NOMO-1 treated with DMSO at 0.1 percent for 48 hours (cell line): ENCODE results near the gene DST.
A peak's percentile ranks its signal among the peaks of the same experiment; 100 is the strongest.

Source experiments
- DNase-seq: peaks from one replicate; lab custom pipeline; 2025; ENCODE audit not compliant: unreplicated experiment; lab: John Stamatoyannopoulos, UW

The DST gene

GRCh38 chr6:56486681-56487080 lies 156.0 kb downstream of the DST start:
- DNase-seq: no peak

- peak; percentile 34 for DNase-seq
Observed at GRCh38 chr6:56484669-56485068, 158.0 kb downstream of the DST start.

GRCh38 chr6:56483929-56484328 lies 158.8 kb downstream of the DST start:
- DNase-seq: no peak

- DNase-seq: no peak
Observed at GRCh38 chr6:56482525-56482924, 160.2 kb downstream of the DST start.

GRCh38 chr6:56481957-56482356 lies 160.7 kb downstream of the DST start:
- no peak for DNase-seq

GRCh38 chr6:56480654-56481337 lies 161.9 kb downstream of the DST start:
- no peak for DNase-seq

- no peak for DNase-seq
Observed at GRCh38 chr6:56480246-56480645, 162.4 kb downstream of the DST start.

GRCh38 chr6:56479381-56479780 lies 163.3 kb downstream of the DST start:
- DNase-seq: no peak

GRCh38 chr6:56478202-56478601 lies 164.5 kb downstream of the DST start:
- no peak for DNase-seq

- no peak for DNase-seq
Observed at GRCh38 chr6:56477241-56477640, 165.4 kb downstream of the DST start.

- DNase-seq: no peak
Observed at GRCh38 chr6:56475736-56476457, 166.8 kb downstream of the DST start.

- no peak for DNase-seq
Observed at GRCh38 chr6:56474532-56474931, 168.2 kb downstream of the DST start.

- DNase-seq: no peak
Observed at GRCh38 chr6:56463443-56463842, 179.2 kb downstream of the DST start.

GRCh38 chr6:56459030-56459805 lies 183.5 kb downstream of the DST start:
- DNase-seq: no peak

- DNase-seq: no peak
Observed at GRCh38 chr6:56458324-56458884, 184.3 kb downstream of the DST start.

- DNase-seq: no peak
Observed at GRCh38 chr6:56456785-56457184, 185.9 kb downstream of the DST start.

GRCh38 chr6:56450882-56451739 lies 191.6 kb downstream of the DST start:
- DNase-seq: no peak

GRCh38 chr6:56450376-56450775 lies 192.3 kb downstream of the DST start:
- no peak for DNase-seq

- DNase-seq: no peak
Observed at GRCh38 chr6:56448046-56448445, 194.6 kb downstream of the DST start.

GRCh38 chr6:56445818-56446217 lies 196.9 kb downstream of the DST start:
- DNase-seq: no peak

GRCh38 chr6:56444855-56445254 lies 197.8 kb downstream of the DST start:
- DNase-seq: no peak
